Ascending aorta (tissue), 2 donors: ENCODE data around the gene SMTN. TPM values are rescaled to one million over a fixed set of nuclear protein-coding genes. Genes with fewer than 3 reads are reported as not detected.

Experiments
- DNase-seq, 2 donors: peaks; one replicate each; pipeline ENCODE4 v3.0.0-alpha.2; 2019; ENCODE audit warnings: low spot score in 2 of 2
- H3K27ac ChIP-seq, 2 donors: fragments of 200-600 bp; sonication (generic); one replicate each; pipeline ENCODE4 v1.5.1; 2016 to 2017; ENCODE audit warnings: mild to moderate bottlenecking in 1 of 2
- H3K27me3 ChIP-seq: fragments of 200-600 bp; sonication (generic); one replicate; pipeline ENCODE4 v1.5.1; 2017
- H3K36me3 ChIP-seq, 2 donors: fragments of 200-600 bp; sonication (generic); one replicate each; pipeline ENCODE4 v1.5.1; 2016
- H3K4me1 ChIP-seq, 2 donors: fragments of 200-600 bp; sonication (generic); one replicate each; pipeline ENCODE4 v1.5.1; 2016 to 2017; ENCODE audit warnings: mild to moderate bottlenecking in 1 of 2
- H3K4me3 ChIP-seq, 2 donors: fragments of 200-600 bp; sonication (generic); one replicate each; pipeline ENCODE4 v1.5.1; 2016 to 2017; ENCODE audit warnings: mild to moderate bottlenecking in 1 of 2
- H3K9me3 ChIP-seq, 2 donors: fragments of 200-600 bp; sonication (generic); one replicate each; pipeline ENCODE4 v1.5.1; 2016
- CTCF ChIP-seq, 3 experiments: fragments of 200-600 bp in 2 of 3; fragments of 450-650 bp in 1 of 3; sonication (generic) in 2 of 3; IDR thresholded peaks; one replicate each; pipeline ENCODE4 v1.5.1; 2016 to 2019; ENCODE audit warnings: antibody characterized with exemption in 3 of 3, mild to moderate bottlenecking in 1 of 3, moderate library complexity in 1 of 3
- intact Hi-C: fragments of 100-400 bp; cut with DNase I; formaldehyde crosslinking; loops from one replicate; pipeline ENCODE4 v1.15.1; 2023
- total RNA-seq: library from RNA; depleted of rRNA; stranded (reverse); fragments of >200 nt; gene quantifications from one replicate; pipeline ENCODE4 v1.1.0, GENCODE V29; 2016

The SMTN gene
- total RNA-seq, 1 donor from 2014 or later: 671 TPM

- H3K36me3 ChIP-seq: no peaks in the 10 kb centered on the region
- no peaks in the 10 kb centered on the region for H3K9me3 ChIP-seq
- intact Hi-C loops: no loop called here
- H3K4me3 ChIP-seq: no peak overlapping the region
- H3K27ac ChIP-seq: no peak overlapping the region
- DNase-seq: no peak
- TF ChIP-seq CTCF (IDR thresholded peaks at IDR 0.05): no peak
- H3K27me3 ChIP-seq: no peaks in the 10 kb centered on the region
- H3K4me1 ChIP-seq: peaks cover 0 to 7% of the 10 kb centered on the region in 2 donors
These were observed 44.5 kb downstream of the SMTN start for GRCh38 chr22:31125521-31126117.

- Histone ChIP-seq H3K27ac (no peak overlapping the region), H3K4me3 (no peak overlapping the region), H3K4me1 (peaks cover 0 to 7% of the 10 kb centered on the region in 2 donors), H3K9me3 (no peaks in the 10 kb centered on the region), H3K36me3 (no peaks in the 10 kb centered on the region), H3K27me3 (no peaks in the 10 kb centered on the region)
- DNase-seq: no peak
- intact Hi-C loops: no loop called here
- TF ChIP-seq CTCF (IDR thresholded peaks at IDR 0.05): no peak
These were observed 45.2 kb downstream of the SMTN start for GRCh38 chr22:31126128-31126868.

- peaks cover 0 to 7% of the 10 kb centered on the region in 2 donors for H3K4me1 ChIP-seq
- intact Hi-C loops: no loop called here
- DNase-seq: no peak
- H3K27ac ChIP-seq: no peak overlapping the region
- no peak overlapping the region for H3K4me3 ChIP-seq
- no peaks in the 10 kb centered on the region for H3K36me3 ChIP-seq
- H3K9me3 ChIP-seq: no peaks in the 10 kb centered on the region
- no peaks in the 10 kb centered on the region for H3K27me3 ChIP-seq
- no peak for TF ChIP-seq CTCF (IDR thresholded peaks at IDR 0.05)
These were observed 45.7 kb downstream of the SMTN start for GRCh38 chr22:31126869-31127175.

GRCh38 chr22:31127181-31127772 lies 46.2 kb downstream of the SMTN start:
- TF ChIP-seq CTCF (IDR thresholded peaks at IDR 0.05): no peak
- no peaks in the 10 kb centered on the region for H3K36me3 ChIP-seq
- H3K27me3 ChIP-seq: no peaks in the 10 kb centered on the region
- no peak for DNase-seq
- H3K9me3 ChIP-seq: no peaks in the 10 kb centered on the region
- no peak overlapping the region for H3K4me3 ChIP-seq
- peaks cover 0 to 4% of the 10 kb centered on the region in 2 donors for H3K4me1 ChIP-seq
- H3K27ac ChIP-seq: no peak overlapping the region
- intact Hi-C loops: no loop called here

- DNase-seq: no peak
- TF ChIP-seq CTCF (IDR thresholded peaks at IDR 0.05): no peak
- Histone ChIP-seq H3K9me3 (no peaks in the 10 kb centered on the region), H3K36me3 (no peaks in the 10 kb centered on the region), H3K4me1 (no peaks in the 10 kb centered on the region), H3K4me3 (no peak overlapping the region), H3K27ac (no peak overlapping the region), H3K27me3 (no peaks in the 10 kb centered on the region)
- intact Hi-C loops: no loop called here
These were observed 47.0 kb downstream of the SMTN start for GRCh38 chr22:31128156-31128555.
